HK-2 (cell line): ENCODE measurements around the gene UNC13C.

ENCODE experiments used
- DNase-seq: peaks from one replicate; pipeline ENCODE4 v3.0.0-alpha.2; 2018; ENCODE audit not compliant: unreplicated experiment

The UNC13C gene

DNA sequence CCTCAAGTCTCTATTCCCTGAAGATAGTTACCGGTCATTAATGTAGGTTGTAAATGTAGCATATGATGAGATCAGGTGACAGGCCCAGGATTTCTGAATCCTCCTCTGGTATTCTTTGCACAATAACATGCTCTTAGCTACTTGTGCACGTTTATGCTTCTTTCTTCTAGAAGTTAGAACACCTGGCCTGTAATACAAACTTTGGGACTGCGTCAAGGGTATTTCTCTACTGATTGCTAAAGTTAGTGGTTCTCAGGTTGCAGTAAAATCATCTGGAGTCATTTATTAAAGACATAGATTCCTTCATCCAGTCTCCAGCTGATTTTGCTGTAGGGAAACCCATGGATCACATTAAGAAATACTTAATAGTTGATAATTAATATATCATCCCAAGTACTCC lies 48.0 kb downstream of the UNC13C start:
- no peak for DNase-seq

DNA sequence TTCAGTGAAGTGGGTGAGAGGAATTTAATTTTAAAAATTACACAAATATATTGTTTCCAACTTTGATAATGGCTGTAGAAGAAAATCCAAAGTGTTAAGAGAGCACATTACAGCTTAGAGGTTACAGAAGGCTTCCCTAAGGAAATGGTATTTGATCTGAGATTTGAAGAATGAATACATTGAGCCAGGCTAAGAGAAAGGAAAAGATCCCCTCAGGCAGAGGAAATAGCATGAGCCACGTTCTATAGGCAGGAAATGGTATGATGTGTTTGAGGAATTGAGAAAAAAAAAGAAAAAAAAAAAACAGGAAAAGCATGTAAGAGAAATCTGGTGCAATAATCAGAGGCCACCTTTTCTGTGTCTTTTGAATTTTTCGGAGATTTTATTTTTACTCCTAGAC lies 48.6 kb downstream of the UNC13C start:
- DNase-seq: no peak

DNA sequence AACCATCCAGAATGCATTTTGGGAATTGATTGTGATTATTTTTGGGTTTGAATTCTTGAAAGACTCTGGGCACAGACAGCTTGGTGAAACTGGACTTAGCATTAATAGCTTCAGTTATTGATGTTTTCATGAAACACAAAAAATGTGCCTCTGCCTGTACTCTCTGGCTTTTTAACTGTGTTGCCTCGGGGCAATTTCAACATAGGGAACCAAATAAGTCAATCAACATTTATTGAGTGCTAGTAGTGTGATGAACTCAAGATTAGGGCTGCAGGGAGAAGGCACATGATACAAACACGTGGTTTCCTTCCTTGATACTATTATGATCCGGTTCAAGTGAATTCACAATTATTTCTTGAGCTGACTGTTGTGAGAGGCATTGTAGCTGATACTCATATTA lies 50.8 kb downstream of the UNC13C start:
- no peak for DNase-seq

DNA sequence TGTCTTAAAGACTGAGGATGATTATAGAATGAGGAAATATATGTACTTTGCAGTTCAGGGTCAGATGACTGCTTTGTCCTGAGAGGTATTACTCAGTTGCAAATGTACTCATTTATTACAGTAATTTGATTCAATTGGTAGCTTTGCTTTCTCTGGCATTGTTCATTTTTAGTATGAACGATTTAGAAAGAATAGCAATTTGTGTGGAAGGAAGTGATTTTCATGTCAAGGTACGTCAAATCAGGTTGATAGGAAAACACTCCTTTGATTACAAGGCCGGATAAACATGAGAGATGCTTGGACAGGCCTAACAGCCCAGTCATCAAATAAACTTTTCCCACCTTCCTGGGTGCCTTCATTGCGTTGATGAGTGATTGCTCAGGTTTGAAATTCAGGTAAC lies 53.8 kb downstream of the UNC13C start:
- no peak for DNase-seq

DNA sequence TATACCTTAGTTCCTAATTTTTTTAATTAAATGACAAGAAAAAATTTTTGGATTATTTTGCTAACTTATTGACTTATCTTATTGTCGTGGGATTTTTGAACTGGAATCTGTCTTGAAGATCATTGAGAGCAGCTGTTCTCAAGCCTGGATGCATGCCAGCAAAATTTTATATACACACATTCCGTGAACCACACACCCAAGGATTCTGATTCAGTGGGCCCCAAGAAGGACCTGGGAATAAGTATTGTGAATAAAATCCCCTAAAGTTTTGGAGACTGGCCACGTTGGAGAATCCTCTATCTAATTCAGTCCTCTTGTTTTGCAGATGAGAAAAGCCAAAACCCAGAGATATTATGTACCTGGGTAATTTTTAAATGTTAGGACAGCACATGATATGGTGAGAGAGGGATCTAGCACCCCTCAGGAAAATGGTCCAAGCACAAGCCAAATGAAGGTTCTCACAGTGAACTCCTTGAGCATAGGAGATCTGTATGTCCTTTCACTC lies 55.2 kb downstream of the UNC13C start:
- DNase-seq: no peak

DNA sequence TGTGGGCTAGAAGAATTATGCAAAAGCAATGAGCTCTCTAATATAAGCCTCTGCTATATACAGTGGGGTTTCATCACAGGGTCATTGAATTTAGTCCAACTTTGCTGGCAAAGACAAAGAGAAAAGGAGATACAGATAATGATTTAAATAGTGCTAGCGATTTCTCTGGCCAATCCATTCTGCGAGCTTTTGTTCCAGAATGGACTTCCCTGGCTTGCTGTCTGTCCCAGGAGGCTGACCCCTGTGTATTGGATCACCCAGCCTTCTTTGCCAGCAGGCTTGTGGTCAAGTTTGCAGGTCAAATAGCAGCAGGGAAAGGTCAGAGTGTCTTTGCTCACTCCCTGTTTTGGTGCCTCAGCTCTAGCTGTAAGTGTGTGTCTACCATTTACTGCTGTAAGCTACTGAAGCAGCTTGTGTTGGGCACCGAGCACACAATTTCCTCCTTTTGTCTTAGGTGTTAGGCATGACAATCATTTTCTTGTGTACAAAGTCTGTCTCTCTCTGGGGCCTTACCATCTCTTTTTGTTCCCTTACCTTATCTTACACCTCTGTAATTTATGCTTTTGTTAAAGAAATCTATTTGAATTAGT lies 55.7 kb downstream of the UNC13C start:
- no peak for DNase-seq

DNA sequence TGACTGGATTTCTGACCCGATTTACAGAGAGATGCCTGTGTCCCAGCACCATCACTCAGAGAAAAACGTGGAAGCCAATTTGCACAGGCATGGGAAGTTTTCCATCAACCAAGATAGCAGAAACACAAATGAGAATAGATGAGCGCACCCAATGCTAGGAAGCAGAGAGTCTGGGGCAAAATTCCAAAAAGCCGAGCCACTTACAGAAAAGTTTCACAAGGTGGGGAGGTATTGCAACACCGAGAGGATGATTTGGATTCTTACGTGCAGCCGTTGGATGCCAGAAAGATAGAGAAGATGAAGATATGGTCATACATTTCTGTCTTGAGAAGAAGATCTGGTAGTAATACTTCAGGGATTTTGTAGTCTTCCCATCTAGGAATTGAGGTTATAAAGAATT lies 57.4 kb downstream of the UNC13C start:
- no peak for DNase-seq

DNA sequence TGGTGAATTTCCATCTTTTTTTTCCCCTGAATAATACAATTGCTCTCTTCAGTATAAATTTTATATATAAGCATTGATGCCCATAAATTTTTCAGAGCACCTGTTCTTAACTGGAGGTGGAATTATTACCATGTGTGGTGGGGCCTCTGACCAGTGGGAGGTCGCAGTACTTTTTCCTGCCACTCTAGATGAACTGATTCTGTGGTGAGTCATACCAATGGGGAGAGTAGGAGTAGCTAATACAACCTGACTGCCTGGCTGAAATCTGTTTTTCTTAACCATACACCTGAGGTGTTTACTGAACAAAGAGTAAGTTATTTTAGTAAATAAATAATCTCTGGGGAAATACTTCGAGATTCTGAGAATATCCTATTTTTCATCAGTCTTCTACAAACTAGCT lies 67.2 kb downstream of the UNC13C start:
- no peak for DNase-seq

DNA sequence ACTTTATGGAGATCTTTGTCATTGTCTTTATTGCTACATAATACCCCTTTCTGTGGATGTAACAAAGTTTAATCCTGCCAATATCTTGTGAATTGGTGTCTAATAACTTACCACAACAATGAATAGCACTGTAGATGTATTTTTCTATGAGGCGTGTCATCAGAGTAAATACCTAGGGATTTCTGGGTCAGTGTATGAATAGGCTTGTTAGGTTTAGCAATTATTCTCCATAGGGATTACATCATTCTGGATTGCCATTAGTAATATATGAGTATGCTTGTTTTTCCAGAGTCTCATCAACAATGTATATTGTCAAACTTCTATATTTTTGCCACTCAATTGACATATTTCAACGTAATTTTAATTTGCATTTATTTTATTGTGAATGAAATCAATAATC lies 67.9 kb downstream of the UNC13C start:
- DNase-seq: no peak

DNA sequence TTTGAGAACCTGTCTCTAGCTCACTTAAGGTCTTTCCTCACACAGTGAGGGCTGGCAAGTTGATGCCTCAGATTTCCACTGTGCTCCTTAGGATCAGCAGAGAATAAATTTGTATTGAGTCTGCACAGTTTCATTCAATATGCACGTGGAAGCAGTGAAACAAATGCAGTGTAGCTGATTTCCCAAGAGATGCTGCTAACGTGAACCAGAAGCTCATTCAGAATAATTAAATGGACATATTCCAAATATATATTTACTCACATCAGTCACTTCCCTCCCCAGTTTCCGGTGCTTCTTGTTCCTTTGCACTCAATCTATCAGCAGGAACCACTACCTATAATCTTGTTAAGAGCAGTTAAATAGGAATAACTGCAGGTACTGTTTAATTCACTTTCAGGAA lies 86.1 kb downstream of the UNC13C start:
- DNase-seq: no peak

DNA sequence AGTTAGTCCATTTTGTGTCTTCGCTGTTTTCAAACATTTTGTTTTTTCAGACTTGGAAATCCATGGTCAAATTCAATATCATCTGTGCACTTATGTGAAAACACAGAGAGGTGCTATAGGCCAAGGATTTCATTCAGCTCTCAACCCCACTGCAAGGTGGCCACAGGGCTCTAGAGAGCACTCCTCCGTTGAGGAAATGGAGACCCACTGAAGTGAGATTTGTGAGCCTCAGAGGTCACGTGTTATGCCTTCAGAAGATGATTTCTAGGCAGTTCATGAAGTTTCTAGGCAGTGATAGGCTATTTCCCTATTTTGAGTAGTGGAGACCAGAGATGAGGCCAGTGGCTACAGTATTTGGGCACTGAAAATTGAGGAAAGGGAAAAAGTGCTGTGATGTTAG lies 88.2 kb downstream of the UNC13C start:
- no peak for DNase-seq

DNA sequence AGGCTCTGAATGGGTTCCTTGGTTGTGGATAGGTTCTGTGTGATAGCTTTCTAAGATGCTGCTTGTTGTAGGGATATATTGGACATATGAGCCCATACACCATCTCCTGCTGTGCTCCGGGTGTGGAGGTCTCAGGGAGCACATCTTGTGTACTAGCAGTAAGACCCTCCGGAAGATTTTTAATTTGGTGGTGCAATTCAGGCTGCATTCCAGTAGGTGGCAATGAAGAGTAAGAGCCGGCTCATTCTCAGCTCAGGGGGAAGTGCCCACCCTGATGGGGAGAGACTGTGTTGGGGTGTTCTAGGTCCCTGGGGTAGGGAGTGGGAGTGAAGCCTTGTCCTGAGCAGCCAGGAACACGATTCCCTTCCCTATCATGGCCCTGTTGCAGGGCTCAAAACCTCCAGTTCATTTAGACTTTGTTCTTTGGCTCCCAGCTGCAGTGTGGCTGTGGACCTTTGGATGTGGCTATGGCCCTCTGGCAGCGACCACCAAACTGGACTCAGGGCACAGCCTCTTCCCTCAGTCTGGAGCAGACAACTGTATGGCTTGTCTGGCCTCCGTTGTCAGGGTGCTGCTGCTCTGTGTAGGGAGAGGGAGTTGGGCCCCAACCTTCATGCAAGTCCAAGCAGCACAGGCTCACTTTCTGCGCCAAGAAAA lies 104.7 kb downstream of the UNC13C start:
- DNase-seq: no peak

DNA sequence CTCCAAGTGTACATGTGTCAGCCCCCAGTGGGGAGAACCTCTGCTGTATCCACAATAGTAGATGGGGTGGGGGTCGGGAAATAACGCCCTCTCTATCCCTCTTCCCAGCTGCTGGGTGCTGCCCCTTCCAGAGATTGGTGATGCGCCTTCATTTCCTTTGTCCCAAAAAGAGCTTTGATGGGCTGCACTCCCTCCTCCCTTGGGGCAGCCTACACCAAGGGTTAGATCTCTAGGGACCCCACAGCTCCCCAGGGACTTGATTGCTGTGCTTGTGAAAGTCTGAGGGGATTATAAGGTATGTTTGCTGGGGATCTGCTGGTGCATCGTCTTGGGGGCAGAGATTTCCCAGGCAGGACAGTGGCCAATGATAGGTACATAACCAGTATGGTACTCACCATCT lies 105.3 kb downstream of the UNC13C start:
- DNase-seq: no peak

DNA sequence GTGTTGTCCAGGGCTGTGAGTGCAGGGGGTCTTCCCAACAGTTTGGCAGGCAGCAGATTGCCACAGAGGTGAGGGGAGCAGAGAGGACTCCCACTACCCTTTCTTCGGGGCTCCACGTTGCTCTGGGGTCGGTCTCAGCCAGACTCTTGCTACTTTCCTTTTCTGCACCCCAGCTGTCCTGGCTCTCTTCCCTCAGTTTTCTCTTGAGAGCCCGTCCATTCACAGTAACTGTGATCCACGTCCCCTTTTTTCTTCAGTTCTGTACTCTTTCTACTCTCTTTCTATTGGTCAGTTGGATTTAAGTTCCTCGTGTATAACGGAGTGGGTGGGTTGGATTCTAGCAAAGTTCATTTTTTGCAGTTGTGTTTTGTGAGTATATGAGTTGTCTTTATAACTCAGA lies 105.8 kb downstream of the UNC13C start:
- no peak for DNase-seq

DNA sequence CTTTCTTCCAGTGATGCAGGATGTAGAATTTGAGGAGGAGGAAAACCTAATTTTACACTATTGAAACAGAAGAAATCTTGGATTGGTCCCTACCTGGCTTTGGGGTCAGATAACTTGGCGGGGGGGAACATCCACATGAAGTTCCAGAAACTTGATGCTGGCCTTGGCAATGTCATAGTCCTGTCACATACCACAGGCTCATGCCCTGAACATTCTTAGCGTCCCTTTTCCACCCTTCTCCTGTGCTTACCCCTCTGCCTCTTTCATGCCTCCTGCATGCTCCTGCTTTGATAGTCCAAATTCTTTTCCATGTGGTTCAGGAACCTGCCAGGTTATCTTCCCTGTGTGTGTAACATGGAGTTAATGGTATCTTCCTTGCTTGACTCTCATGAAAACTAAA lies 110.6 kb downstream of the UNC13C start:
- no peak for DNase-seq

DNA sequence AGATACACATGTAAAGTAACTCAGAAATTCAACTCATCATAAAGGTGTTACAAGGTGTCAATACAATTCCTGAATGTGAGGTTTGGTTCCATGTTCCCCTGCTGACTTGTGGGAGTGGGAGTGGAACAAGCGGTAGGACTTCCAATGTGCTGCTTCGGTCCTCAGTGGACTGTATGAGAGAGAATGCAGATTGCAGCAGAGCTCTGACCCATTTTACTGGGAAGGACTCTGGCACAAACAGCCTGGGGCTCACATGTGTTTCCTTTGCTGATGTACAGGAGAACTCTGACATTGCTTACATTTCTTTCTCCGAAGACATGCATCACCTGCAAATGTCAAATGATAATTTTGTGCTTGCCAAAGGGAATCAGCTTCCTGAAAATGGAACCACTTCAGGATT lies 111.5 kb downstream of the UNC13C start:
- no peak for DNase-seq

DNA sequence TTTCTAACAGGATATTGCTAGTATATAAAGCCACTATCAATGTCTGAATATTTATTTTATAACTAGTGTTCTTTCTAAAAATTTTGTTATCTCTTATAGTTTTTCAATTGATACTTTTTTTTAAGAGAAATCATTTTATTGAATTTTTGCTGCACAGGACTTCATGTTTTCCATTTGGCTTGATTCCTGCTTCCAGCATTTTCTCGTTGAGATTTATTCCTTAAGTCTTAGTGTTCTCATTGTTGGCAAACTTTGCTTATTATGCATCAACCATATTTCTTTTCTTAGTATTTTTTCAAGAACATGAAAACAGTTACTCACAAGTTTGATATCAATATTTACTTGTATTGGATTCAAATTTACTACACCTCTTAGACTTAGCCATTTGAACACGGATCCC lies 113.4 kb downstream of the UNC13C start:
- no peak for DNase-seq

DNA sequence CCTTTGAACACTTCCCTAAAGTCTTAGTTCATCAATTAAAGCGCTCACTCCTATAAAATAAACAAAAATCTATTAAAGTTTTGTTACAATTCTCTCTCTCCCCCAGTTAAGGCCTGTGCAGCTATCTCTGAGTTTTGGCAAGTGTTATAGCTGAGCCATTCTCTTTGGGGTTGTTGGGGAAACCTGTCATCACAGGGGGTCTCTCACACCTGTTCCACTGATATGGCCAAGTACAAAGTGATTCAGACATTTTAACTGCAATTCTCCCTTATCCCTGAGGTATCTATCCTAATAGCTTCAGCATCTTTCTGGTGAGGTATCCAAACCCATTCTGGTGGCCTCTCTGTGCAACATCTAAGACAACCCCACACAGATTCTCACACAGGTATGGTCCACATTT lies 116.4 kb downstream of the UNC13C start:
- DNase-seq: no peak

DNA sequence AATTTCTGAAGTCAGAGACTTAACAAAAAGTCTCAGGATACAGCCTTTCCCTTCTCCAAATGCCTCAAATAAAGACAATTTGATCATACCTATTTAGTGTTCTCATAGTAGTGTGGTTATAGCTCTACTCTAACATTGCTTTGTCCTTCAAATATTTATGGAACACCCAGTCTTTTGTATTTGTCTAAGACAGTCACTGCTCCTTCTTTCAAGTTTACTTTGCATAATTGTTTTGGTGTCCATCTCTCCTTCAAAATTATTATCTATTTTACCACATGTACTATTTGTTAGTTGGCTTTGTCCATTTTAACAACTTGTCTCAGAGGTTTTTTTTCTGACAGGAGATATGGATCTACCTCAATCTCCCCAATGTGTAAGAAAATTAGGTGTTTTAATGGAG lies 118.8 kb downstream of the UNC13C start:
- DNase-seq: no peak

DNA sequence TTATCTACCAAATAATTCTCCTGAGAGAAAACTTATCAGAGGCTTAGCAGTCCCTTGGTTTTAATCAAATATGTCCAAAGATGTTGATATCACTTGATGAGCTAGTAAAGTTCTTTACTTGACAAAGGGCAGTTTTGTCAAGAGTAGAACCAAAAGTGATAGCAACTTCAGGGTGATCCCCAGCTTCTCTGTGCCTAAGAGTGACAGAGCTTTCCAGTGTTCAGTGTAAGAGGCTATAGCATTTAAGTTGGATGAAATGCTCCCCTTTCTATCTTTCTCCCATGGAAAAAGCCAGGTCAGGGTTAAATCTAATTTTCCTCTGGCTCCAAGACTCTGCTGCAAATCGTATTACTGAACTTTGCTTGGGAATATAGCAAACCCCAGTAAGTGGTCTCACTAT lies 120.8 kb downstream of the UNC13C start:
- DNase-seq: no peak

DNA sequence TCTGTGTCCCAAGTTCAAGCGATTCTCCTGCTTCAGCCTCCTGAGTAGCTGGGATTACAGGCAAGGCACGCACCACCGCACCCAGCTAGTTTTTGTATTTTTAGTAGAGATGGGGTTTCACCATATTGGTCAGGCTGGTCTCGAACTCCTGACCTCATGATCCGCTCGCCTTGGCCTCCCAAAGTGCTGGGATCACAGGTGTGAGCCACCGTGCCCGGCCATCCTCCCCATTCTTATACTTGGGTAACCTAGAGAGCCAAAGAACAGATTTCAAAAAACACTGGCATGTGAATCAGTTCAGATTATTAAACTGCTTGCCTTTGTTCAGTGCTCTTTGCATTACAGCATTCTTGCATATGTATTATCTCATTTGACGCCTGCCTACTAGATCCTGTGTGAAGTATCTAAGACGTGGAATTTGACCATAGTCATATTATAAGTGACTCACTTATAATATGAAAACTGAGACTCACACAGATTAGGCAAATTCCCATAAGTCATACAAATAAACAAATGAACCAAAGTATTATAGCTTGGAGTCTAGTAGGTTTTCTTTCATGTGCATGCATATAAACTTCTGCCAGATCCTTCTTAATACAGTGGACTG lies 123.5 kb downstream of the UNC13C start:
- DNase-seq: no peak

DNA sequence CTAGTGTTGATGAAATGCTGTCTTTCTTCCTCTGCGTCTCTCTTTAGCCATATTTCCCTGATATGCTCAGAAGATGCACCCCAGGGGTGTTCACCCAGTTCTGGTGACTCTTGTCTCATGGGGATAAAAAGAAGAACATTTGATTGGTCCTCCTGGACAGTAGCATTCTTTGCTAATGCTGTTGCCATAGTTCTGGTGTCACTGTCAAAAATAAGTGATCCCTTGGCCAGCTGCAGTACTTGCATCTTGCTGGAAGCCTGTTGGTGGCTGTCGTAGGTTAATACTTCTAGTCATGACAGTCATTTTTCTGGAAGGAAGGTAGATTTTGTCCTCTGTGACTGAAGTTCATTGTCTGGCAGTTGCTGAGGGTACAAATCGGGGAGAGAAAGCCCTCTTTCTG lies 124.5 kb downstream of the UNC13C start:
- DNase-seq: no peak

DNA sequence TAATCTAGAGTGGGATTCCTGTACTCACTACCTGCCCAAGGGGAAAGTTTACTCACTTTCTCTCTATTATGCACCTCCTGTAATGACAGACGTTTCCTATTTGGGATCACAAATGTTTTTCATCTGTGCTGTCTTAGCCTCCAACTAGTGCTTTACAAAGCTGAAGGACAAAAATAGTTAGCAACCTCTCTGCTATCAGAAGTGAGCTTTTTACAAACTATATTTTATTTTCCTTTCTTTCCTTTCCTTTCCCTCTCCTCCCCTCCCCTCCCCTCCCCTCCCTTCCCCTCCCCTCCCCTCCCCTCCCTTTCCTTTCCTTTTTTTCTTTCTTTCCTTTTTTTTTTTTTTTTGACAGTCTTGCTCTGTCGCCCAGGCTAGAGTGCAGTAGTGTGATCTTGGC lies 130.8 kb downstream of the UNC13C start:
- no peak for DNase-seq

DNA sequence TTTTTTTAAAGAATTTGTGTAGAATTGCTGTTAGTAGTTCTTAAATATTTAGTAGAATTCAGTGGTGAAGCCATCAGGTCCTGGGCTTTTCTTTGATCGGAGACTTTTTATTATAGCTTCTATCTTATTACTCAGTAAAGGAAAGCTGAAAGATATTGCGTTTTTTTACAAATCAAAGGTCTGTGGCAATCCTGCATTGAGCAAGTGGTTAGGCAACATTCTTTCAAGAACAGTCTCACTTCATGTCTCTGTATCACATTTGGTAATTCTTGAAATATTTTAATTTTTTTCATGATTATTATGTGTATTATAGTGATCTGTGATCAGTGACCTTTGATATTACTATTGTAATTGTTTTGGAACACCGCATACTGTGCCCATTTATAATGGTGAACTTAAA lies 140.8 kb downstream of the UNC13C start:
- no peak for DNase-seq
